Cardiac septum (tissue), 1 donor: ENCODE measurements around the gene OGFOD2. TPM values are rescaled to one million over a fixed set of nuclear protein-coding genes. Genes with fewer than 3 reads are reported as not detected.
"Not testable (repeated sequence)": the region's sequence is repeated elsewhere in the genome, so short reads cannot be mapped to it uniquely, and the experiment has no call there.

Source experiments
- DNase-seq: peaks from one replicate; pipeline ENCODE4 v3.0.0-alpha.2; 2020; ENCODE audit warnings: low spot score
- intact Hi-C: fragments of 100-400 bp; cut with DNase I; formaldehyde crosslinking; loops from one replicate; pipeline ENCODE4 v1.14.0; 2022
- total RNA-seq: library from RNA; stranded (reverse); fragmentation: NEBNext Ultra II Directional; extraction: Animal tissue kit (Norgen Biotek cat#: 25700); gene quantifications from one replicate; pipeline ENCODE4 v1.2.1, GENCODE V29; 2021
- donor health status: DM: no; HTN: no; CAD: no.

OGFOD2 gene
- total RNA-seq, 1 donor from 2014 or later: 10.6 TPM

GRCh38 chr12:122996621-122997342 lies 21.7 kb downstream of the OGFOD2 start:
- DNase-seq: no peak
- intact Hi-C loops: no loop called here

DNA sequence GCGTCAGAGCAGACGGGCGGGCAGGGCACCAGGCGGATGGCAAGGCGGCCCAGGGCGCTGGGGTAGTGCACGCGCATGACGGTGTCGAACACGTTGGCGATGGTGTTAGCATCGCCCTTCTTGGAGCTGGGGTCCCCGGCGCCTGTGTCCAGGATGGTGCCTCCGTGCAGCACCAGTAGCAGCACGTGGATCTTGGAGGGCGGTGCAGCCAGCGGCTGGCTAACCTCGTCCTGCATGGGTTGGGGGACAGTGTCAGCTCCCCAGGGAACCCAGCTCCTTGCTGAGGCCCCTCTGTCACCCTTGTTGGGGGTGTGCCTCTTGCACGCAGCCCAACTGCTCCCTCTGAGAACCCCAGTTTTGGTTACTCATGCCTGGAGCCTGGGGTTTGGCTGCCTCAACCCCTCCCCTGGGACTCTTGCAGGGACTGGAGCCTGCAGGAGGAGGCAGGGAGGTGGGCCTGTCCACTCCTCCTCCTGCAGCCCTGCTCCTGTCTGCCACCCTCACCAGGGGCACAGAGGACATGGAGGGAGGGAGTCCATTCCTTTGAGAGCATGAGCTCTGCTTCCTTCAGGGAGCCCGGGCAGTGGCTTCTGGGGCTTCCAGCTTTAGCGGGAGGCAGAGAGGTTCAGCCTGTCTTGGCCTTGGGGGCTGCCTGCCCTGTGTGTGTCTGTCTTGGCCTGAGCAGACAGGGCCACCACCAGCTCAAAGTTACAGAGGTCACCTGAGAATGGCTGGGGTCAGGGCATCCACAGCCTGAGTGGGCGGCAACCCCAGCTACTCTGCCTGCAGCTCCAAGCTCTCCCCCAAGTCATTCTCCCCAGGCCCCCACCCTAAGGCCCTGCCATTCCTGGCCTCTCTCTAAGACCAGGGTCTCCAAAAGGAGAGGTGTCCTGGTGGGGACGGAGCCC lies 22.6 kb downstream of the OGFOD2 start:
- DNase-seq: no peak
- intact Hi-C loops: no loop called here

DNA sequence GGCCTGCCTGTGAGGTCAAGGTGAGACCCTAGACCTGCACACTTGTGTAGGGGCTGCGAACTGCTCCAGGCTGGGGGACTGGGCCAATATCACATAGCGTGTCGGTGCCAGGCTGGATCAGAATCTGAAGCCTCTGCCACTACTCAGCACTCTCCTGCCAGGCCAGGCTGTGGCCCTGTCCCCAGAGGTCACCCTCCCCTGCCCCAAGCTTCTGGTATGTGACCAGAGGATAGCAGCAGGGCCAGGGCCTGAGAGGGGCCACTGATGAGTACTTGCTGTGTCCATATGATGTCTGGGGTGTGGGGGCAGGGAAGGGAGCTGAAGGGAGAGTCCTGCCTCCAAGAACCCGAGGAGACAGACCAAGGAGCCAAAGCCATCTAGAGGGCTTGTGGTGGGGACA lies 23.3 kb downstream of the OGFOD2 start:
- no peak for DNase-seq
- intact Hi-C loops: no loop called here

GRCh38 chr12:122999196-122999946 lies 24.3 kb downstream of the OGFOD2 start:
- intact Hi-C loops: no loop called here
- no peak for DNase-seq

GRCh38 chr12:122999986-123000420 lies 25.0 kb downstream of the OGFOD2 start:
- no peak for DNase-seq
- intact Hi-C loops: no loop called here

DNA sequence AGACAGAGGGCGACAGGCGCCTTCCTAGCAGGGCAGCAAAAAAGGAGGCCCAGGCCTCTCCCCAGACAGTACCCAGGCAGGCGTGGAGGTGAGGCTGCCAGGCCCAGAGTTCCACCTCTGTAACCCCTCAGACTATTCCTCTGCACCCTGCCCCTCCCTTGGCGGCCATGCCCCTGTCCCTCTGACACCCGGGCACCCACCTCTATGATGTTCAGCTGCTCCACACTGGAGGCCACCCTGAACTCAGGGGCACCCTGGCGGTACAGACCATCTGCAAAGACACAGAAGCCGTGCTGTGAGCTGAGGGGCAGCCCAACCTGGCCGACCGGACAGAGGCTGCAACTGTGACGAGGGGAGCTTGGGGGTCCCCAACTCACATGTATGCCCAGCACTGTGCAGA lies 25.5 kb downstream of the OGFOD2 start:
- no peak for DNase-seq
- intact Hi-C loops: no loop called here

DNA sequence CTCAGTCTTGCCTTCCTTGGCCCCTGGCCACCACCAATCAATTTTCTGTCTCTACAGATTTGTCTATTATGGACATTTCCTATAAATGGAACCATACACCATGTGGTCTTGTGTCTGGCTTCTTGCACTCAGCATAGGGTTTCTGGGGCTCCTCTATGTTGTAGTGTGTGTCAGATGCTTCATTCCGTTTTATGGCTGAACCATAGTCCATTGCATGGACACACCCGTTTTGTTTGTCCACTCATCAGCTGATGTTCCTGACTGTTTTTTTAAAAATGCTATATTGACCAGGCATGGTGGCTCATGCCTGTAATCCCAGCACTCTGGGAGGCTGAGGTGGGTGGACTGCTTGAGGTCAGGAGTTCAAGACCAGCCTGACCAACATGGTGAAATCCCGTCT lies 26.4 kb downstream of the OGFOD2 start:
- no peak for DNase-seq
- intact Hi-C loops: no loop called here

DNA sequence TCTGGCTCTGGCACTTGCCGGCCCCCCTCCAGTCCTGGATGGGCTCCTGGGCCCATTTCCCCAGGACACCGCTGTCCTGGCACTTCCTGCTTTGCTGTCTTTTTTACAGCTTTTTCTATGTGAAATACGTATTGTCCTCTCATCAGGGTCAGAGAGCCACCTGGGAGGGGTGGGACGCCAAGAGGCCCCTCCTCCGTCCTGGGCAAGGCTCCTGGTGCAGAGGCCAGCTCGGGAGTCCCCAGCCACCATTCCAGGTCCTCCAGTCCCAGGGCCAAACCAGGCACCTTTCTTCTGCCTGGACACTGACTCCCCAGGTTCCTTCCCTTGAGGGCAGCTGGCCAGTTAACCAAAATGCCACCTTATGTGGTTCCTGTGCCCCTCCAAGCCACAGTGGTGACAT lies 28.2 kb downstream of the OGFOD2 start:
- intact Hi-C loops: no loop called here
- DNase-seq: no peak

GRCh38 chr12:123004287-123004686 lies 29.2 kb downstream of the OGFOD2 start:
- intact Hi-C loops: no loop called here
- DNase-seq: no peak

DNA sequence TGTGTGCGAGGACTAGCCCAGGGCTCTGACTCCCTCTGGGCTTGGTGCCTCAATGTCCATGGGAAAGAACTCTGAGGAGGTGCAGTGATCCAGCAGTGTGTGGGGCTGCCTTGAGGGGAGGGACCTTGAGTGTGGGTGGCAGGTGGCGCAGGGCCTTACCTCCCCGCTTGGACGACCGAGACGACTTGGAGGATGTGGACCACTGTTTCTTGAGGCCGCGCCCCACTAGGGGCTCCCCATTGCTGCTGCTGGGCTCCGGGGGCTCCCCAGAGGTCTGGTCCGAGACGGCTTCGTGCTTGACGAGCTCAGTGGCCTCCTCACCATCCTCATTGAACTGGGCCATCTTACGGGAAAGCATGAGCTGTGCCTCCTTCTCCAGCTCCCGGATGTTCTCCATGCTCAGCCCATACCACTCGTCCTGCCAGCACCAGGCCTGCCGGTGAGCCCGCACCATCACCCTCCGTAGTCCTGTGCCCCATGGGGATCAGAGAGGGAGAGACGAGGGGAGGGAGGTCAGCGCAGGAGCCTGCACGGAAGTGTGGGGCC lies 30.1 kb downstream of the OGFOD2 start:
- DNase-seq: no peak

GRCh38 chr12:123006977-123007376 lies 31.9 kb downstream of the OGFOD2 start:
- DNase-seq: no peak

More for the DNA sequence above, 30.1 kb downstream of the OGFOD2 start:
- intact Hi-C loops: no loop called here

DNA sequence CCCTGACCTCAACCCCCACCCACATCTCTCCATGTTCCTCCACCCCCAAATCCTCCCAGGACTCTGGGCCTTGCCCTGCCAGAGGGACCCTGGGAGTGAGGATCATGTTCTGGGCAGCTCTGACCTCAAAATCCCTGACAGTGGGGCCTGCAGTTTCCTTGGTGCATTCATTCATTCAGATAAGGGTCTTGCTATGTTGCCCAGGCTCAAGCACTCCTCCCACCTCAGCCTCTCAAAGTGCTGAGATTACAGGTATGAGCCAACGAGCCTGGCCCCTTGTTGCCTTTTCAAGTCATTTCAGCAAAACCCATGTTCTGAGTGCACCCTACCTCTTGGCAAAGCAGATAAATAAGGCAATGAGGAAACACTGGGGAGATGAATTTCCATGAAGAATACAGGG lies 35.1 kb downstream of the OGFOD2 start:
- no peak for DNase-seq

More at GRCh38 chr12:123006977-123007376, 31.9 kb downstream of the OGFOD2 start:
- intact Hi-C loops: no loop called here

GRCh38 chr12:123010681-123011080 lies 35.6 kb downstream of the OGFOD2 start:
- intact Hi-C loops: no loop called here
- no peak for DNase-seq

More for the DNA sequence above, 35.1 kb downstream of the OGFOD2 start:
- intact Hi-C loops: no loop called here

DNA sequence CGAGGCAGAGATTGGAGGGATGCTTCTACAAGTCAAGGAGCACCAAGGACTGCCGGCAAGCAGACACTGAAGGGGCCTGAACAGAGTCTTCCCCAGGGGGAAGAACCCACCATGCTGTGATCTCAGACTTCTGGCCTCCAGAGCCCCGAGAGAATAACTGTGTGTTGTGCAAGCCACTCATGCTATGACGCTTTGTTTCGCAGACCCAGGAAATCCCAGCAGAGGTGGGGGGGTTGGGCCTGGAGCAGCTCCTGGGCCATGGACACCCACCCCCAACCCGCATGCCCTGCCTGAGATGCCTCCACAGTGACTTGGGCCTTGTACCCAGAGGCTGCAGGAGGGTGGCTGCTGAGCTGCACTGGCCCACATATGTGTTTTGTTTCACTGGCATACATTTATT lies 36.7 kb downstream of the OGFOD2 start:
- intact Hi-C loops: no loop called here
- DNase-seq: no peak

DNA sequence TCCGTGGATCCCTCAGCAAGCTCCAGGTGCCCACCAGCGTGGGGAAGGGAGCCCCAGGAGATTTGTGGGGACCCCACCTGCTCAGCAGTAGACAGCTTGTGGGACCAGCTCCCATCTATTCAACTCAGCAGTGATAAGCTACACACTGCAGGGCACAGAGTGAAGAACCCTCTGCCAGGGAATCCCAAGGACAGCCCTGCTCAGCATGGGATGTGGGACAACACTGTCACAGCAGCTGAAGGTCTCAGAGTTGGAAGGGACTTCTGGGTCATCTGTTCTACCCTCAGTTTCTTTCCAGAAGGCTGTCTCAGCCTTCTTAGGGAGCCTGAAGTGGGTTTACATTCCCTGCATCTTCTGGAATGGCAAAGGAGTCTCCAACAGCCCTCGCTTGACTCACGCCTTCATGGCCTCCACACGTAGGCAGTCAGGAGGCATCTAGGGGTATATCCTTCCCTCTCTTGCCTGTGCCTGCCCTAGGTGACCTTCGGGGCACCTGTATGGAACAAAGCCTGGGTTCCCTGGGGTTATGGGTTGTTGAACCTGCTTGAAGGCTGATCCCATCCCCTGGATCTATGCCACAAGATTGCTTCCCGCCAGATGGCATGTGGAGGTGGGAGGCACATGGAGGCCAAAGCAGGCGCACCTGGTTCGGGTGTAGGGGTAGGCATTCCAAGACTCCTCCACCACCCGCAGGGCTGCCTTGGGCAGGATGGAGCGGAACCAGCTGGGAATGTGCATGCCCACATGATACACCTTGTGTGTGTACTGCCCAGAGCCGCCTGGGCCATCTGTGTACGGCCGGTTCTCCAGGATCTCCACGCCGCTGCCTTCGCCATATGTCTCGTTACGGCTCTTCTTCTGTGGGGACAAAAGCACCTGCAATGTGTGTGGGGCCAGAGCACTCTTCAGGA lies 38.4 kb downstream of the OGFOD2 start:
- DNase-seq: no peak
- intact Hi-C loops: no loop called here

DNA sequence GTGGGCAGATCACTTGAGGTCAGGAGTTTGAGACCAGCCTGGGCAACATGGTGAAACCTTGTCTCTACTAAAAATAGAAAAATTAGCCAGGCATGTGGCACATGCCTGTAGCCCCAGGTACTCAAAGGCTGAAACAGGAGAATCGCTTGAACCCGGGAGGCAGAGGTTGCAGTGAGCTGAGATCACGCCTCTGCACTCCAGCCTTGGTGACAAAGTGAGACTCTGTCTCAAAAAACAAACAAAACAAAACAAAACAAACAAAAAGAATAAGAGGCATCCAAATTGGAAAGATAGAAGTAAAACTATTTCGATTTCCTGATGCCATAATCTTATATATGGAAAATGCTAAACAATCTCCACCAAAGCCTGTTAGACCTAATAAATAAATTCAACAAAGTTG lies 39.4 kb downstream of the OGFOD2 start:
- DNase-seq, intact Hi-C loops: not testable (repeated sequence)

- DNase-seq: no peak
- intact Hi-C loops: no loop called here
Observed at GRCh38 chr12:123017753-123018152, 42.7 kb downstream of the OGFOD2 start.

GRCh38 chr12:123019841-123020138 lies 44.7 kb downstream of the OGFOD2 start:
- intact Hi-C loops: no loop called here
- no peak for DNase-seq
